HG03460 (cell line): ENCODE measurements around the gene RNF217.
"Not testable (repeated sequence)": the region's sequence is repeated elsewhere in the genome, so short reads cannot be mapped to it uniquely, and the experiment has no call there.

Experiments
- ATAC-seq: cut with Tn5 transposase; IDR thresholded peaks from one replicate; pipeline ENCODE4 v1.9.1; 2021; ENCODE audit not compliant: unreplicated experiment

The RNF217 gene, protein sequence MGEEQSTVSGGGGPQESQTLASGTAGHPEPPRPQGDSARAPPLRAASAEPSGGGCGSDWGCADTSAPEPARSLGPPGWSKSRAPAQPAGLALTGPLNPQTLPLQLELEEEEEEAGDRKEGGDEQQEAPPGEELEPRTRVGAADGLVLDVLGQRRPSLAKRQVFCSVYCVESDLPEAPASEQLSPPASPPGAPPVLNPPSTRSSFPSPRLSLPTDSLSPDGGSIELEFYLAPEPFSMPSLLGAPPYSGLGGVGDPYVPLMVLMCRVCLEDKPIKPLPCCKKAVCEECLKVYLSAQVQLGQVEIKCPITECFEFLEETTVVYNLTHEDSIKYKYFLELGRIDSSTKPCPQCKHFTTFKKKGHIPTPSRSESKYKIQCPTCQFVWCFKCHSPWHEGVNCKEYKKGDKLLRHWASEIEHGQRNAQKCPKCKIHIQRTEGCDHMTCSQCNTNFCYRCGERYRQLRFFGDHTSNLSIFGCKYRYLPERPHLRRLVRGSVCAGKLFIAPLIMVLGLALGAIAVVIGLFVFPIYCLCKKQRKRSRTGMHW

DNA sequence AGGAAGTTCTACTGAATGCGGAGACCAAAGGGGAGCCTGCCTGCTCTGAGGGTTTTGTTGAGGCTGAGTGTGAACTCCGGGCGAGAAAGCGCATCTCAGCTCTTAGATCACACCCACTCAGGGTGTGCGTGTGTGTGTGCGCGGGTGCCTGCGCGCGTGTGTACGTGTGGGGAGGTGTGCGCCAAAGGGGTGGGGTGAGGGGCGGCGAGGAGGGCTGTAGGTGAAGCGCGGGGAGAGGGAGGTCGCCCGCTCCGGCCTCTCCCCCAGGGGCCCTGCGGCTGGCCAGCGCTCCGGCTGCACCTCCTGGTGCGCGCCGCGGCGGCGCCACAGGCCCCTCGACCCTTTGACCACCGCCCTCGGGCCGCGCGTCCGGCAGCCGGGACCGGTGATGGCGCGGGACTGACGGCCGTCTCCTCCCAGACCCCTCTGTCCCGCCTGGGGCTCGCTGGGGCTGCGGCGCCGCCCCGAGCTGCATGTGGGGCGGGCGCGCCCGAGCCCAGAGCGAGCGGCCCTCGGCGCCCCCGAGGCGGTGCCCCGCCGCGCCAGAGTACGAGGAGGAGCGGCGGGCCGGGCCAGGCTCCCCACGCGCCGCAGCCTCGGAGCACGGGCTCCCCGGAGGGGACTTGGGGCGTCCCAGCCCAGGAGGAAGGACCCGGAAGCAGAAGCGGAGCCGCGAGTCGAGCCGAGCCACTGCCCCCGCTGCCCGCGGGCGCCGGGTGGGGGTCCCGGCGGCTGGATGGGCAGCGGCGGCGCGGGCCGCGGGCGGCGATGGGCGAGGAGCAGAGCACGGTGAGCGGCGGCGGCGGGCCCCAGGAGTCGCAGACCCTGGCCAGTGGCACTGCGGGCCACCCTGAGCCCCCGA is at the start of gene RNF217:
TSS of gene RNF217 (plus strand) at position 661 of the 862 bp plus-strand sequence. CDS start at position 769, 108 bp downstream.
- peak; percentile 37 for ATAC-seq

DNA sequence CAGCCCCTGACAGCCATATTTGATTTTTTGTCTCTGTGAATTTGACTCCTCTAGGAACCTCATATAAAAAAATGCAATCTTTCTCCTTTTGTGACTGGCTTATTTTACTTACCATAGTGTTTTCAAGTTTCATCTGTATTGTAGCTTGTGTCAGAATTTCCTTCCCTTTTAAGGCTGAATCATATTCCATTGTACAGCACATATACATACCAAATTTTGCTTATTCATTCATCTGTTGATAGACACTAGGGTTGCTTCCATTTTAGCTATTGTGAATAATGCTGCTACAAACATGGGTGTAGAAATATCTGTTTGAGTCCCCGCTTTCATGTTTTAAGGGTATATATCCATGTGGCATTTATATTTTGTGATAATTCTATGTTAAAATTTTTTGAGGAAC is 49.2 kb upstream of the RNF217 start:
- ATAC-seq, result no peak

DNA sequence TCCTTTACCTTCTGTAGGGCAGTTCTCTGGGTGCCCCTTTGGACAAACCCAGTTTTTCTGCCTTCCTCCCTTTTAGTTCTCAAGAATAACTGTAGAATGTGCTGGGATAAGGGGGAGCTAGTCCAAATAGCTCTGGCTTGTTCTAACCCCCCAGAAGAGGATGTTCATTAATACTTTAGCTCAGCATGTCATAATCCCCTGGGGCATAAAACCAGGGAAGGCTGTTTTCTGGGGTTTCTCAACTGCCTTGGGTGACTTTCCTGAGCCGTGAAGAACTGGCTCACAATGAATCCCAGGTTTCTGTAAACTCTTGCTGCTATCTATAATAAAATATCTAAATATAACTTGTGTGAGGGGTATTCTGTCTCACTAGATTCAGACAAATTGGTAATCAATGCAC is 44.5 kb upstream of the RNF217 start:
- ATAC-seq, result no peak

DNA sequence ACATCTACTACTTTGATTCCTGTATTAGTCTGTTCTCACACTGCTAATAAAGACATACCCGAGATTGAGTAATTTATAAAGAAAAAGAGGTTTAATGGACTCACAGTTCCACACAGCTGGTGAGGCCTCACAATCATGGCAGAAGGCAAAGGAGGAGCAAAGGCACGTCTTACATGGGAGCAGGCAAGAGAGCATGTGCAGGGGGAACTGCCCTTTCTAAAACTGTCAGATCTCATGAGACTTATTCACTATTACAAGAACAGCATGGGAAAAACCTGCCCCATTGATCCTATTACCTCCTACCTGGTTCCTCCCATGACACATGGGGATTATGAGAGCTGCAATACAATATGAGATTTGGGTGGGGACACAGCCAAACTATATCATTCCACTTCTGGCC is 42.5 kb upstream of the RNF217 start:
- ATAC-seq, result not testable (repeated sequence)

DNA sequence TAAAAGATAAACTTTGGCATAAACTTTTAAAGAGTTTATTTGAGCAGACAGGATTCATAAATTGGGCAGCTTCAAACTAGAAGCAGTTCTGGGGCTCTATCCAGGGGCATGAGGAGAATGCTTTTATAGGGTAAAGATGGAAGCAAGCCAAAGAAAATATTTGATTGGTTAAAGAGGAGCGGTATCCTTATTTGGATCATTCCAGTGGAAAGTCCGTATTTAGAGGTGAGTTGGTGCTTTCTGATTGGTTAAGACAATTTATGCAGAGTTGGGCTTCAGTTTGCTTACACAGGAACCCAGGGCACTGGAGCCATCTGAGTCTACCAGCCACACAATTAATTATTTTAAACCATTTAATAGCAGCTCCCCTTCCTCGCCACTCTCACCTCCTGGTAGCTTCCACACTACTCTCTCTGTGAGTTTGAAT is 37.9 kb upstream of the RNF217 start:
- no peak for ATAC-seq

DNA sequence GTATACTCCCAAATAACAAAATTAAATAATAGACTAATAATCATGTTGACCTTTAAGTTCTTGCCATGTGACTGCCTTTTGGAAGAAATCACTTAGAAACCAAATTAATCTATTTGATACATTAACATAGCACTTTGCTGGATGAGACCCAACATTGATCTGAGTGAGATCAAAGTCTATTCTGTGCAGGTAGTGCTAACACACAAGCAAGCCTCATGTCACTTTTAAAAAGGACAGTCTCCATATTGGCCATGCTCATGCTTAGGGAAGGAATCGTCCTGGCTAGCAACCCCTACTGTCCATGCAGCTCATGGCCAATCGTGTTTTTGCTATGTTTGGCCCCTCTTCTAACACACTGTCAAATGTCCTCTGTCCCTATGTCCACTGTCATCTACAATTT is 35.8 kb upstream of the RNF217 start:
- no peak for ATAC-seq

DNA sequence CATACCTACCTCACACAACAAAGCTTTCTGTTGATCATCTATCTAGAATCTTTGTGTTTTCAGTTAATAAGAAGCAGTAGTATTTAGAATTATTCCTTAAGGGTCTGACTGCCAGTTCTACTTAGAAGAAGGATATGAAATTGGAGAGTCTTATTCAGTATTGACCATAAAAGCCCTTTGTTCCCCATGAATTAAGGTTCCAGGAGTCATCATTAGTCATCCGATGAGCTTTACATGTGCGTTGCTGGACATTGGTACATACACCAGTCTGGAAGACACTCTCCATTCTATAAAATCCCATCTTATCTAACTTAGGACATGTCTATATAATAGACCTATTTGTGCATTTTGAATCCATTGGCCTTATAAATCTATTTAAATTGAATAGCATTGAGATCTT is 34.4 kb upstream of the RNF217 start:
- no peak for ATAC-seq

DNA sequence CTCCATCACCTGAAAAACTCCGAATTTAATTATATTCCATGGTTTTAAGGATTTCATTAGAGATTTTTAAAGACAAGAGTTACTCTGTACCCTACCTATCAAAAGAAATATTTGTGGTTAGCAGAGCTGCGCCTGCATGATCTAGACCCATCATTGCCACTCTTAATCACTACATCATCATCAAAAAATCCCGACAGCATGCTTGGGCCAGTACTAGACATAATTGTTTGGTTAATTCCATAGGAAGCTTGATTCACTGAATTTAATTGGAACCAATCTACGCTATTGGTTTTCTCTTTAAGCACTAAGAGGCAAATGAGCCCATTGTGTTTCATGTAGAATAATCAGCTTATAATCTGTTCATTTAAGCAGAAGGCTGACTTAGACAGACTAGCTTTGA is 33.4 kb upstream of the RNF217 start:
- ATAC-seq, result no peak

DNA sequence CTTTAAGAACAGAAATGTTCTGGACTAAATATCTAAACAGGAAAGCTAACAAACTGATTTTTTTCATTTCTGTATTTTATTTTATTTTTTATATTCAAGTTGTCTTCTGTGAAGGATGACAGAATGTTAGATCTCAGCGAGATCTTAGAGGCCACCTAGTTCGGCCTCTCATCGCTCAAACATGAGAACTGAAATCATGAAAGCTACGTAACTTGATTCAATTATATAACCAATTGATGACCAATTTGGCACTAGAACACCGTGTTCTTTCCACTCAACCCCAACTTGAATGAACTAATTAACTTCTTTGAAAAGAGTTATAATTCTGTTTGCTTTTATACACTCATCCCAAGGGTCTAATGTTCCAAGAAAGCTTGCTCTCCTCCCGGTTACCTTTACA is 24.6 kb upstream of the RNF217 start:
- no peak for ATAC-seq

DNA sequence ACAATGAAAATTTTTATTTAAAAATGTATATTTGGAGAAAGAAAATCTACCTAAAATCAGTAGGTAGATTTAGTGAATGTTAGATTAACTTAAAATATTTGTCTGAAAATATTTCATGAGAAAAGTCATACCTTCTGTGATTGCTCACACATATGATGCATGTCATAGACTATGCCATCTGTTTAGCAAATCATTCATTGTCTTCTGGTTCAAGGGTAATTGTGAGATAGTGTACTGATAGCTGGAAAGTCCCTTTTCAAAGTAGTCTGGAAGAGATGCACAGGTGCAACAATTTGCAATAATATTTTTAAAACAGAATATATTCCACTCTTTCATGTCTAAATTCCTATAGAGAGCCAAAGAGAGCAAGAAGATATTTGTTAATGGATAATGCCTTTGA is 21.0 kb upstream of the RNF217 start:
- ATAC-seq, result peak; percentile 66

DNA sequence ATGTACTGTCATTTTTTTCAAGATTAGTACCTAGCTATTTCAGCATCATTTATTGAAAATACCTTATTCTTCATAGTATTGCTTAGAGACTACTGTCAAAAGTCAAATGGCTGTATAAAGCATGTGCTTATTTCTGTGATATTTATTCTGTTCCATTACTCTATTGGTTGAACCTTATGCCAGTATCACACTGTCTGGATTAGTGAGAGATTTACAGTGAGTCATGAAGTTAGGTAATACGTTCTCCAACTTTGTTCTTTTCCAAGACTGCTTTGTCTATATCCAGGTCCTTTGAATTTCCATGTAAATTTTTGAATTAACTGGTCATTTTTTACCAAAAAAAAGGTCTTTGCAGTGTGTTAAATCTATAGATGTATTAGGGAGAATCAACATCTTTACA is 18.6 kb upstream of the RNF217 start:
- no peak for ATAC-seq

DNA sequence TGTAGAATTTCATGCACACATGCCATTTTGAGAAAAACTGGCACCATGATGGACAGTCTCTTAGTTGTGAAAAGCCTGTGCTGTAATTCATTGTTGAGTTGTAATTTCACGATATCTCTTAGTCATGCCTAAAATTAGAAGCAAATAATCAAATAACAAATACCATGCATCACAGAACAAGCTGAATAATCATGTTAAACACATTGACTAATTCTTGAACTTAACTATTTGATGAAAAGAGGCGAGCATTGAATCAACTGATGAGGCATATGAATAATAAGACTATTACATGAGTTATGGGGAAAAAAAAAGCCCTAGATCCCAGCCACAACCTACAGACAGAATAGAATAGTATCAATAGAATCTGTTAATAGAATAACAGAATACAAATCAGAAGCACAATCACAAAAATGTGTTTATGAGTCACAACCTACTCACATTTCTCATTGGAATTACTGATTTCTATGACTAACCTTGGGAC is 14.2 kb upstream of the RNF217 start:
- no peak for ATAC-seq

DNA sequence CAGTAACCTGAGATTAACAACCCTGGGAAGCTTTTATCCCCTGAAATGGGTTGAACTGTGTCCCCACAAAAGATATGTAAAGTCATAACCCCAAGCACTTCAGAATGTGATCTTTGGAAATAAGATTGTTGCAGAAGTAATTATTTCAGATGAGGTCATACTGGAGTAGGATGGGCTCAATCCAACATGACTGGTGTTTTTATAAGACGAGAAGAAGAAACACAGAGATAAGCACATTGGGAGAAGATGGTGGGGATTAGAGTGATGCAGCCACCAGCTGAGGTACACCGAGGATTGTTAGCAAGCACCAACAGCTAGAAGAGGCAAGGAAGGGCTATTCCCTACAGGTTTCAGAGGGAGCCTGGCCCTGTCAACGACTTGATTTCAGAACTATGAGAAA is 12.5 kb upstream of the RNF217 start:
- ATAC-seq, result no peak

DNA sequence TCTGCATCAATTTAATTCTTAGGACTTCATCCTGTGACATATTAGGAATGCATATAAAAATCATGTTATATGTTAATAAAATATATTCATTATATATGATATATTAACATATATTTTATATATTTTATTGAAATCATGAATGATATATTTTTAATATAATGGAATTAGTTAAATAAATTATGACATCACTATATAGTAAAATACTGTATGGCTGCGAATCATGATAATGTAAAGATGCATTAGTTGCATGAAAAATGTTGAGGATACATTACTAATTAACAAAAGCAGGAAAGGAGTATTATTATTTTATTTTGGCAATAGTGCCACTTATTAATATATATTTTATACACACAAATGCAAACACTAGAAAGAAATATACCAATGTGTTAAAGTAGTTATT is 8.4 kb upstream of the RNF217 start:
- ATAC-seq, result no peak

DNA sequence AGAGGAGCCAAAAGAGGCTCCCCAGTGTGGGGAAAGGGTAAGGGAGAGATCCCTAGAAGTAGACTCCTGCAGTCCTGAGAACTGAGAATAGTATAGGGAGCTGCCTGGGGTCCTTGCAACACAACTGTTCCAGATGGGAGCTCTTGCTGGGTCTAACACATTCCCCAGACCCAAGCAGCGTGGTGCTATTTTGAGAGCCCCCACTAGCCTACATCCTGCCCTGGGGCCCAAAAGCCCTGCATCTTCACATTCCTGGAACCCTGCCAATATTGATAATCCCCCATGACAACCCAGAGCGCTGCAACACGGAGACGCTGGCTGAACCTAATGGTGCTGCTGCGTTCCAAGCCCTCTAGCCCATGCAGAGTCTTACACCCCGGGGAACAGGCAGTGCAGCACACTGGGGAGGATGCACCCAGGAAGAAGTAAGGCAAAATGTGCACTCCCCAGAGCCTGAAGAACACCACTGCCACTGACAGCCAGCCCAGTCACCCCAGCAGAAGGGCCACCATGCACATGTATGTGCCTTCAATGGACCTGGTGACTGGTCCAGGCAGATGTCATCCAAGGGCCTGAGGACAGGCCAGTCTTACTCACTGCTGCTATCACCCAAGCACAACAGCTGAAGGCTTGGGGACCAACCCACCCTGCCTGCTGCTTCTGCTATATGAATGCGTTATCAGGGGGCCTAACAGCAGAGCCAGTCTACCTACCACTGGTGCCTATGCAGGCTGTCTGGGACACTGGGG is 7.0 kb upstream of the RNF217 start:
- no peak for ATAC-seq

DNA sequence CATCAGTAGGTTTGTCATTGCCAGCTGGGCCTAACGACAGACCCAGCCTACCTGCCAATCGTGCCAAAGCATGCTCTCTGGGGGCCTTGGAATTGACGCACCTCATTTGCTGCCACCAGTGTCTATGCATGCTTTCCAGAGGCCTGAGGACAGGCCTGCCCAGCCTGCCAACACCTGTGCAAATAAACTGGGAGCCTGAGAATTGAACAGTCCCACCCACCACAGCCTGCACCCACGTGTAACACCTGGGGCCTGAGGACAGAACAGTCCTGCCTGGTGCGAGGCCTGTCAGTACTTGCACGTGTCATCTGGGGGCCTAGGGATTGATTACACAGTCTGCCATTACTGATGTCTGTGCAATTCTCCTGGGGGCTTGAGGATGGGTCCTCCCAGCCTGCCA is 6.2 kb upstream of the RNF217 start:
- no peak for ATAC-seq

DNA sequence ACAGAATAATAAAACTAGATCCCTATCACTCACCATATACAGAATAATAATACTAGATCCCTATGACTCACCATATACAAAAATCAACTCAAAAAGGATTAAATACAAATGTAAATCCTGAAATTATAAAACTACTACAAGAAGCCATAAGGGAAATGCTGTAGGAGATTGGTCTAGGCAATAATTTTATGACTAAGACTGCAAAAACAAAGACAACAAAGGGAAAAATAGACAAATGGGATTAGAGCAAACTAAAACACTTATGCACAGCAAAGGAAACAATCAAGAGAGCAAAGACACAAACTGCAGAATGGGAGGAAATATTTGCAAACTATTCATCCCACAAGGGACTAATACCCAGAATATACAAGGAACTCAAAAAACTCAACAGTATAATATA is 4.1 kb upstream of the RNF217 start:
- ATAC-seq, result no peak

DNA sequence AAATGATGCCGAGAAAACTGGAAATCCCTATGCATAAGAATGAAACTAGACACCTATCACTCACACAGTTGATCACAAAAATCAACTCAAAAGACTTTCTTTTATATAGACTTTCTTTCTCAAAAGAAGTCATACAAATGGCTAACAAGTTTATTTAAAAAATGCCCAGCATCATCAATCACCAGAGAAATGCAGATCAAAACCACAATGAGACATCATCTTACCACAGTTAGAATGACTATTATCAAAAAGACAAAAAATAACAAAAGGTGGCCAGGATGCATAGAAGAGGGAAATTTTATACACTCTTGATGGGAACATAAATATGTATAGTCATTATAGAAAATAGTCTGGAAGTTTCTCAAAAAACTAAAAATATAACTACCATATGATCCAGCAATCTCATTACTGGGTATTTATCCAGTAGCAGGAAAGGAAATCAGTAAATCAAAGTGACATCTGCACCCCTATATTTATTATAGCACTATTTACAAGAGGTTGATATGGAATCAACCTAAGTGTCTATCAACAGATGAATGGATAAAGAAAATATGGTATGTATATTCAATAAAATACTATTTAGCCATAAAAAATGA is 3.4 kb upstream of the RNF217 start:
- no peak for ATAC-seq

DNA sequence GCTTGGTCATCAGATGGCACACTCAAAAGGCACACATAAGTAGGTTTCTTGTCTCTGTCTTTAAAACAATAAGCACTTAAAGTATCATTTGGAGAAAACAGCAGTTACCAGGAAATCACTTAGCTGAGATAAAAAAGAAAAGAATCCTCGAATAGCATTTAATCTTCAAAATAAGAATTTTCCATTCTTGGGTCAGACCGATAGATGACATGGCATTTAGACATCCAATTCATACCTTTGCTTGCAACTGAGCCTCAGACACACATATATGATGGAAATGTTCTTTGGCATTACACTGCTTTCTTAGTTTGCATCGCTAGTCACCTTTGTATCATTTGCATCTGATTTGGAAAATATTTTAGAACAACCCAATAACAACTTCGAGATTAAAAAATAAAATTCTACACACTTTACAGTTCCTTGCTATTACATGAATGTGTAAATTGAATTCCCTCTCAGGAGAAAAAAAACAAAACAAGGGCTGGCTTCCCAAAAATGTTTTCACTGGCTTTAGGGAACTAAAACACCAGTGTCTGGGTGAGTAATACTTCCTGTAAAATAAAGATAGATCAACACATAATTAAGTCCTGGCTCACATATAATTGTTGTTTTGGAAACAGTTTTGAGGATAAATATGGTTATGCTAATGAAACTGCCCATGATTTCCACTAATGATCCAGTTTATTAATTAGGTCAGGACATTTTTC is 1.3 kb upstream of the RNF217 start:
- ATAC-seq, result no peak

DNA sequence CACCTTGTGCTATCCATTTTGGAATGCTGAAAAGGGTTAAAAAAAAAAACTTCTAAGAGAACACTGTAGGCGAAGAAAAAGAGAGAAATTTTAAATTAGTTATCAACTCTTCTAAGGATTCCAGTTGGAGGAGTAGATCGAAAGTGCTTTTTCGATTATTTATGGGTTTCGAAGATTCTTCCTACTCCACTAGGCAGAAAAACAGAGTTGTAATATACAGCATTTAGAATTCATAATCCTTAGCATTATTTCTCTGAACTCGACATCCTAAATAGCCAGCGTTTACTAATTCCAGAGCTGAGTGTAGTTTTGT is 817 bp upstream of the RNF217 start:
- no peak for ATAC-seq
